Uterus (tissue), 4 donors: ENCODE results near the gene KLHL30. TPM values are rescaled to one million over a fixed set of nuclear protein-coding genes. Genes with fewer than 3 reads are reported as not detected.

ENCODE experiments used
- DNase-seq, 2 donors: peaks; one replicate each; pipeline ENCODE4 v3.0.0-alpha.2; 2019 to 2020
- H3K27ac ChIP-seq, 2 donors: fragments of 200-600 bp; sonication (generic); 1 replicate in 1 of 2; 2 replicates in 1 of 2; pipeline ENCODE4 v1.5.1; 2016 to 2018
- H3K27me3 ChIP-seq, 2 donors: fragments of 200-600 bp; sonication (generic); one replicate each; pipeline ENCODE4 v1.5.1; 2018 to 2019; ENCODE audit warnings: control low read depth in 1 of 2
- H3K36me3 ChIP-seq, 2 donors: fragments of 200-600 bp; sonication (generic); one replicate each; pipeline ENCODE4 v1.5.1; 2019; ENCODE audit warnings: control low read depth in 1 of 2
- H3K4me1 ChIP-seq, 2 donors: fragments of 200-600 bp; sonication (generic); one replicate each; pipeline ENCODE4 v1.5.1; 2018 to 2019; ENCODE audit warnings: control low read depth in 1 of 2
- H3K4me3 ChIP-seq, 2 donors: fragments of 200-600 bp; sonication (generic); 1 replicate in 1 of 2; 2 replicates in 1 of 2; pipeline ENCODE4 v1.5.1; 2018 to 2019; ENCODE audit warnings: mild to moderate bottlenecking in 1 of 2
- H3K9me3 ChIP-seq, 2 donors: fragments of 200-600 bp; sonication (generic); one replicate each; pipeline ENCODE4 v1.5.1; 2019; ENCODE audit warnings: control low read depth in 1 of 2
- CTCF ChIP-seq, 4 experiments: fragments of 200-600 bp in 2 of 4; fragments of 450-650 bp in 2 of 4; sonication (generic) in 2 of 4; IDR thresholded peaks; one replicate each; pipeline ENCODE4 v1.5.1; 2016 to 2019; ENCODE audit warnings: antibody characterized with exemption in 4 of 4, mild to moderate bottlenecking in 2 of 4, moderate library complexity in 1 of 4
- POLR2A ChIP-seq, 2 donors: fragments of 450-650 bp; IDR thresholded peaks; one replicate each; pipeline ENCODE4 v1.6.1; 2016; ENCODE audit warnings: antibody characterized with exemption in 2 of 2, mild to moderate bottlenecking in 1 of 2, moderate library complexity in 1 of 2
- intact Hi-C: fragments of 100-400 bp; cut with DNase I; formaldehyde crosslinking; loops from one replicate; pipeline ENCODE4 v1.15.1; 2023; ENCODE audit warnings: low total_unique reads
- total RNA-seq, 4 donors: library from RNA; depleted of rRNA in 3 of 4; stranded (reverse); fragments of >200 nt in 3 of 4; gene quantifications; one replicate each; pipeline versions ENCODE4 v1.1.0 to v1.2.4, GENCODE V29; 2014 to 2023
- donor health status: DM: yes; HTN: yes; CAD: no.

Gene KLHL30
- total RNA-seq, 4 donors from 2014 or later: under 0.01 to 3.3 (median 0.62) TPM; not detected in 1

- intact Hi-C loops: no loop called here
- H3K36me3 ChIP-seq: no peaks in the 10 kb centered on the region
- H3K4me3 ChIP-seq: no peak overlapping the region
- TF ChIP-seq CTCF (IDR thresholded peaks at IDR 0.05) (no peak), POLR2A (IDR thresholded peaks at IDR 0.05) (no peak)
- H3K9me3 ChIP-seq: no peaks in the 10 kb centered on the region
- no peak for DNase-seq
- H3K27ac ChIP-seq: no peak overlapping the region
- no peaks in the 10 kb centered on the region for H3K27me3 ChIP-seq
- H3K4me1 ChIP-seq: peaks cover 5 to 12% of the 10 kb centered on the region in 2 donors
These were observed 35.2 kb downstream of the KLHL30 start for GRCh38 chr2:238173692-238174091.

- Histone ChIP-seq H3K4me3 (no peak overlapping the region), H3K27ac (no peak overlapping the region), H3K4me1 (peaks cover 5 to 12% of the 10 kb centered on the region in 2 donors), H3K36me3 (no peaks in the 10 kb centered on the region), H3K27me3 (no peaks in the 10 kb centered on the region), H3K9me3 (no peaks in the 10 kb centered on the region)
- no peak for DNase-seq
- TF ChIP-seq CTCF (IDR thresholded peaks at IDR 0.05) (no peak), POLR2A (IDR thresholded peaks at IDR 0.05) (no peak)
- intact Hi-C loops: no loop called here
These were observed 35.8 kb downstream of the KLHL30 start for GRCh38 chr2:238174291-238174690.

DNA sequence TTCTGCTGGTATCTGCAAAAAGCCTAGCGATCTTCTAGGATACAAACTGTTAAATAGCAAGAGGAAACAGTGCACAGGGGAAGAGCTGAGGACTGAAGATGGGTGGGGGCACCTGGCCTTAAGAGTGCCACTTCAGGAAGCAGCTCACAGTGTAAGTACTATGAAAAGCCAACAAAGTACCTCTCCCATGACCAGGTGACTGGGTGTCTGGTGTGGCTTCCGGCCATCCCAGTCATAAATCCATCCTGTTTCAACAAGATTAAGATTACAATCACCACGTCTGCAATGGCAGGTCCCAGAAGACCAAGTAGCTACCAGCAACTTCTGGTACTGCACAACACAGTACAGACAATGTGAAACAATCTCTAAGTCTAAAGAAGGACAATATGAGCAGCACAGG lies 36.2 kb downstream of the KLHL30 start:
- no peaks in the 10 kb centered on the region for H3K36me3 ChIP-seq
- intact Hi-C loops: no loop called here

GRCh38 chr2:238176613-238177012 lies 38.1 kb downstream of the KLHL30 start:
- no peak overlapping the region for H3K4me3 ChIP-seq
- TF ChIP-seq CTCF (IDR thresholded peaks at IDR 0.05) (no peak), POLR2A (IDR thresholded peaks at IDR 0.05) (no peak)
- H3K4me1 ChIP-seq: no peaks in the 10 kb centered on the region
- no peaks in the 10 kb centered on the region for H3K27me3 ChIP-seq
- no peaks in the 10 kb centered on the region for H3K36me3 ChIP-seq
- DNase-seq: no peak
- intact Hi-C loops: no loop called here
- no peaks in the 10 kb centered on the region for H3K9me3 ChIP-seq
- no peak overlapping the region for H3K27ac ChIP-seq

More for the DNA sequence above, 36.2 kb downstream of the KLHL30 start:
- no peaks in the 10 kb centered on the region for H3K27me3 ChIP-seq
- no peak overlapping the region for H3K4me3 ChIP-seq
- DNase-seq: no peak
- peaks cover 2 to 7% of the 10 kb centered on the region in 2 donors for H3K4me1 ChIP-seq
- no peak overlapping the region for H3K27ac ChIP-seq
- H3K9me3 ChIP-seq: no peaks in the 10 kb centered on the region
- TF ChIP-seq POLR2A (IDR thresholded peaks at IDR 0.05): no peak
- TF ChIP-seq CTCF (IDR thresholded peaks at IDR 0.05): no peak

- DNase-seq: no peak
- no peaks in the 10 kb centered on the region for H3K4me1 ChIP-seq
- H3K27ac ChIP-seq: no peak overlapping the region
- no peaks in the 10 kb centered on the region for H3K36me3 ChIP-seq
- intact Hi-C loops: no loop called here
- no peaks in the 10 kb centered on the region for H3K27me3 ChIP-seq
- H3K4me3 ChIP-seq: no peak overlapping the region
- no peaks in the 10 kb centered on the region for H3K9me3 ChIP-seq
- TF ChIP-seq POLR2A (IDR thresholded peaks at IDR 0.05) (no peak), CTCF (IDR thresholded peaks at IDR 0.05) (no peak)
These were observed 42.1 kb downstream of the KLHL30 start for GRCh38 chr2:238180554-238180953.
